NCI-H460 (cell line): Measurements from ENCODE around the gene NSUN4. TPM values are rescaled to one million over a fixed set of nuclear protein-coding genes. Genes with fewer than 3 reads are reported as not detected.
"Not testable (repeated sequence)": the region's sequence is repeated elsewhere in the genome, so short reads cannot be mapped to it uniquely, and the experiment has no call there.

Source experiments
- DNase-seq: peaks from one replicate; pipeline ENCODE4 v3.0.0-alpha.2; 2016; ENCODE audit warnings: low read depth; ENCODE audit errors: extremely low read depth
- total RNA-seq: library from RNA; depleted of rRNA; stranded (reverse); fragments of >200 nt; shearing (Covaris generic); gene quantifications from 2 replicates; pipeline ENCODE4 v1.2.3, GENCODE V29; 2014

Gene NSUN4
- total RNA-seq, 1 experiment from 2014 or later: 25.8 TPM

- DNase-seq: not testable (repeated sequence)
Measured at GRCh38 chr1:46325285-46326076, 15.1 kb upstream of the NSUN4 start.

DNA sequence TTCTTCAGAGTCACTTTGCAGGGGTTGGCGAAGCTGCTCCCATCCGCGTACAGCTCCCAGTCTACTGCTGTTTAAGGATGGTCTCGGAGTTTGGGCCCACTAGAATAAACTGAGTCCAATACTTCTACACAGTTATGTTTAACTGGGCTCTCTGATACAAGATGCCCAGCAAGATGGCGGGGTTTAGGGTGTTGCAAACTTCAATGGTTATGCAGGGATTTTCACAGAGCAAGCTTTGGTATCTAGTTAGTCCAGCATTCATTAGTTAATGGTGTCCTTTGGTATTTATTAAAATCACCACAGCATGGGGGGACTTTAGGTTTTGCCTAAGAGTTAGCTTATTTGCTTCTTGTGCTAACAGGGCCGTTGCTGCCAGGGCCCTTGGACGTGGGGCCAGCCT, 12.4 kb upstream of the NSUN4 start:
- DNase-seq: not testable (repeated sequence)

- not testable (repeated sequence) for DNase-seq
Measured at GRCh38 chr1:46329807-46330206, 10.8 kb upstream of the NSUN4 start.

GRCh38 chr1:46330381-46330780, 10.2 kb upstream of the NSUN4 start:
- not testable (repeated sequence) for DNase-seq

DNA sequence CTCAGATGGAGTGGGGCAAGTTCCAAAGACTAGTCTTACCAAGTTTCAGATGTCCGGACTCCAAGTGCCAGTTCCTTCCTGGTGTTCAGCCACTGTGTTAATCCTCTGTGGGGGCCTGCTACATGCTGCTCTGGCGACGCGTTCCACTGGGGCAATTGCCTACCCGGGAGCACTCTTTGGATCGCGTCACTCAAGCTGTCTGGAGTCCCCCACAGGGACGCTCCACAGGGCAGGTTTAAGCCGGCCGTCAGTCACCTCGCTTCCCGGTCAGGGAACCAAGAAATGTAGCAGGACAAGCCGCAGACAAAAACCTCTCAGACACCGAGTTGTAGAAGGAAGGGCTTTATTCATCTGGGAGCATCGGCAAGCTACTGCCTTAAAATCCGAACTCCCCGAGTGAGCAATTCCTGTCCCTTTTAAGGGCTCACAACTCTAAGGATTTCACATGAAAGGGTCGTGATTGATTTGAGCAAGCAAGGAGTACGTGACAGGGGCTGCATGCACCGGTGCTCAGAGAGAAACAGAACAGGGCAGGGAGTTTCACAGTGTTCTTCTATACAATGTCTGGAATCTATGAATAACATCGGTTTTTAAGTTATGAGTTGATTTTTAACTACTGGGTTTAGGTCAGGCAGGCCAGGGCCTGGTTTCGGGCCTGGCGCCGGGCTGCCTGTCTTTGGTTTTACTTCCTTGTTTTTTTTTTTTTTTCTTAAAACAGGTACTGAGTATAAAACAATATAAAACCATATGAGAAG, 8.6 kb upstream of the NSUN4 start:
- DNase-seq: not testable (repeated sequence)

DNA sequence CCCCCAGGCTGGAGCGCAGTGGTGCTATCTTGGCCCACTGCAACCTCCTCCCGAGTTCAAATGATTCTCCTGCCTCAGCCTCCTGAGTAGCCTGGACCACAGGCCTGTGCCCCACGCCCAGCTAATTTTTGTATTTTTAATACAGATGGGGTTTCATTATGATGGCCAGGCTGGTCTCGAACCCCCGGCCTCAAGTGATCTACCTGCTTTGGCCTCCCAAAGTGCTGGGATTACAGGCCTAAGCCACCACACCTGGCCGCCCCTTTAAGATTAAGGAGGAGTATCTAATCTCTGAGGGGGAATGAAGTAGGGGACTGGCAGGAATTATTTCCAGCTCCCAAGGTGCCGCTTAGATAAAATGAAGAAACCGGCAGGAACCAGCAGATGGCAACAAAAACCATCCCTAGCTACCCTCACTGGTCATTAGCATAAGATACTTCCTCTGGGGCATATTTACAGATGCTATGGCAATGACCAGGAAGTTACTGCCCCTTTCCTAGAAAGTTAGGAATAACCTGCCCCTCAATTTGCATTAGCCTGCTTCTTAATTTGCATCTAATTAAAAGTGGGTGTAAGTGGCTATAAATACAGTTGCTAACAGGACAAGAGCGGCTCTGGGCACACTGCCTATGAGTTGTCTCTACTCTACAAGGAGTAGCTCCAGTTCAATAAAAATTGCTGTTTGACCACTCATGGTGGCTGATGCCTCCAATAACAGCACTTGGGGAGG, 7.1 kb upstream of the NSUN4 start:
- peak; percentile 36 for DNase-seq

GRCh38 chr1:46334030-46334384, 6.6 kb upstream of the NSUN4 start:
- DNase-seq: no peak

- no peak for DNase-seq
Measured at GRCh38 chr1:46335081-46335480, 5.5 kb upstream of the NSUN4 start.

DNA sequence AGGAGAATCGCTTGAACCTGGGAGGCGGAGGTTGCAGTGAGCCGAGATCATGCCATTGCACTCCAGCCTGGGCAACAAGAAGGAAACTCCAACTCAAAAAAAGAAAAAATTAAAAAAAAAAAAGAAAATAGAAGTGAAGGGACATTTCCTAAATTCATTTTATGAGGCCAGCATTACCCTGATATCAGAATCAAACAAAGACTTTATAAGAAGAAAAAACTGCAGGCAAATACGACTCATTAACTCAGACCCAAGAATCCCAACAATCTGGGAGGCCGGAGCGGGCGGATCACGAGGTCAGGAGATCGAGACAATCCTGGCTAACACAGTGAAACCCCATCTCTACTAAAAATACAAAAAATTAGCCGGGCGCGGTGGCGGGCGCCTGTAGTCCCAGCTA, 3.2 kb upstream of the NSUN4 start:
- not testable (repeated sequence) for DNase-seq

GRCh38 chr1:46341222-46342083, 846 bp downstream of the NSUN4 start:
- no peak for DNase-seq

- DNase-seq: no peak
Measured at GRCh38 chr1:46342084-46342656, 1.6 kb downstream of the NSUN4 start.

- no peak for DNase-seq
Measured at GRCh38 chr1:46342677-46343350, 2.2 kb downstream of the NSUN4 start.

GRCh38 chr1:46343351-46343695, 2.7 kb downstream of the NSUN4 start:
- DNase-seq: no peak

GRCh38 chr1:46343705-46344104, 3.1 kb downstream of the NSUN4 start:
- no peak for DNase-seq

GRCh38 chr1:46344481-46344880, 3.9 kb downstream of the NSUN4 start:
- no peak for DNase-seq

DNA sequence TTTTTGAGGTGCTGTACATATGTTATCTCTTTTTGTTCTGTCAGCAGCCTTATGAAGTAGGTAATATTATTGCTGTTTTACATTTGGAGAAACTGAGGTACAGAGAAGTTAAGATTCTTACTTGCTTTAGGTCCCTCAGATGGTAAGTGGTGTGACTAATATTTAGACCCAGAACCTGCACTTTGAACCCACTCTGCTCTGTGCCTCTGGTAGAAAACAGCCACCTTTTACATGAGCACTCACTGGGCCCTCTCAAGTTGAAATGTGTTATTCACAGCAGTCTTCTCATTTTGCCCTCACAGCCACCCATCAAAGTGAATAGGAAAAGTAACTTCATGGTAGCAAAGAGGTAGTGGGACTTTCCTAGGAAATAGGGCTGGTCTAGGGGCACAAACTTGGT, 4.7 kb downstream of the NSUN4 start:
- DNase-seq: no peak

GRCh38 chr1:46352363-46352762, 11.8 kb downstream of the NSUN4 start:
- DNase-seq: no peak

- DNase-seq: not testable (repeated sequence)
Measured at GRCh38 chr1:46355920-46356319, 15.3 kb downstream of the NSUN4 start.

- no peak for DNase-seq
Measured at GRCh38 chr1:46362158-46362557, 21.6 kb downstream of the NSUN4 start.

GRCh38 chr1:46363121-46363520, 22.5 kb downstream of the NSUN4 start:
- no peak for DNase-seq
